ENCODE measurements around the gene RPL15.

DNA sequence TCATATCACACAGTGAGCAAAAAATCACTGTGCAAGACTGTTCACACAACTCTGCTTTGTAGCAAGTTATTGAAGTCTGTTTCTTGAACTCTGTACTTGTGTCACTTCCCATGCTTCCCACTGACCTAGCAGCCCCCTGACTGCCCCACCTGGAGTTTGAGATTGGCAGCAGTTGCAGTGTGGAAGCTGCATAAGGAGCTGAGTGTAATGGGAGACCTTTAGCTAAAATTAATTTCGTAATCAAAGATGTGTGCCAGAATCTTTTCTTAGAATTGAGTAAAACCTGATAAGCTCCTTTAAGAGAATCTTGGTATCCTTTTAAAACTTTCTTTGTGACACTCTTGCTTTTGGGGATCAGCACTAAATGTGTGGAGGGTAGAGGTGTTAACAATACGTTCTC is 43.0 kb upstream of the RPL15 start:
- no peak for TF ChIP-seq POLR2AphosphoS5 (IDR thresholded peaks at IDR 0.05)
- no peak for TF ChIP-seq CTCF (IDR thresholded peaks at IDR 0.05)
- TF ChIP-seq POLR2A (IDR thresholded peaks at IDR 0.05): no peak
